WTC11 (cell line): ENCODE results near the gene WFDC9. TPM values are rescaled to one million over a fixed set of nuclear protein-coding genes. Genes with fewer than 3 reads are reported as not detected.
"Not testable (repeated sequence)": the region's sequence is repeated elsewhere in the genome, so short reads cannot be mapped to it uniquely, and the experiment has no call there.

Experiments
- ATAC-seq: fragments of 200-7000 bp; cut with Tn5 transposase; 2 replicates; pipeline ENCODE4 v1.10.0; 2021; ENCODE audit warnings: mild to moderate bottlenecking, moderate library complexity
- CTCF ChIA-PET: fragments of 300-600 bp; sonication (Branson Sonifier 250); formaldehyde crosslinking; loops from one replicate; lab custom pipeline; 2021; ENCODE audit warnings: antibody characterized with exemption; lab: Charles Lee
- POLR2A ChIA-PET: fragments of 350-600 bp; sonication (Branson Sonifier 250); formaldehyde crosslinking; loops from one replicate; lab custom pipeline; 2021; ENCODE audit warnings: antibody characterized with exemption; lab: Charles Lee
- DNase-seq: peaks from one replicate; pipeline ENCODE4 v3.0.0; 2021; ENCODE audit warnings: low spot score
- H3K27ac Mint-ChIP-seq: 2 replicates; pipeline ENCODE4 v1.8.0; 2021; ENCODE audit warnings: mixed read lengths
- H3K27me3 Mint-ChIP-seq: 2 replicates; pipeline ENCODE4 v1.8.0; 2021; ENCODE audit warnings: low read depth, mild to moderate bottlenecking, moderate library complexity, mixed read lengths
- H3K36me3 Mint-ChIP-seq: 2 replicates; pipeline ENCODE4 v1.8.0; 2021; ENCODE audit warnings: mixed read lengths
- H3K4me1 Mint-ChIP-seq: 2 replicates; pipeline ENCODE4 v1.8.0; 2022; ENCODE audit warnings: mixed read lengths
- H3K4me3 Mint-ChIP-seq: 2 replicates; pipeline ENCODE4 v1.8.0; 2021; ENCODE audit warnings: mild to moderate bottlenecking, moderate library complexity, mixed read lengths
- H3K9me3 Mint-ChIP-seq: 2 replicates; pipeline ENCODE4 v1.8.0; 2021; ENCODE audit warnings: mixed read lengths
- ATF1 ChIP-seq: sonication (generic); formaldehyde crosslinking; IDR thresholded peaks from 2 replicates; pipeline ENCODE4 v1.8.1; 2023; ENCODE audit warnings: mild to moderate bottlenecking, moderate library complexity, missing genetic modification reagents
- ELF4 ChIP-seq: sonication (generic); formaldehyde crosslinking; IDR thresholded peaks from 2 replicates; pipeline ENCODE4 v1.8.1; 2022; ENCODE audit warnings: low read depth, mild to moderate bottlenecking, moderate library complexity, missing genetic modification reagents
- ESRRA ChIP-seq: sonication (generic); formaldehyde crosslinking; IDR thresholded peaks from 2 replicates; pipeline ENCODE4 v1.8.1; 2022; ENCODE audit warnings: mild to moderate bottlenecking, missing genetic modification reagents, borderline replicate concordance
- HMGA2 ChIP-seq: fragments of 250-450 bp; sonication (Bioruptor Pico); IDR thresholded peaks from 2 replicates; pipeline ENCODE4 v1.4.0; 2021; ENCODE audit warnings: mild to moderate bottlenecking, moderate library complexity
- JUN ChIP-seq: sonication (generic); formaldehyde crosslinking; IDR thresholded peaks from 2 replicates; pipeline ENCODE4 v1.8.0; 2023; ENCODE audit warnings: mild to moderate bottlenecking, missing genetic modification reagents
- MXD4 ChIP-seq: fragments of 250-450 bp; sonication (Bioruptor Pico); IDR thresholded peaks from 2 replicates; pipeline ENCODE4 v1.8.0; 2021; ENCODE audit warnings: mild to moderate bottlenecking, moderate library complexity, borderline replicate concordance
- NR1H2 ChIP-seq: sonication (generic); formaldehyde crosslinking; IDR thresholded peaks from 2 replicates; pipeline ENCODE4 v1.9.0; 2021; ENCODE audit warnings: mild to moderate bottlenecking, moderate library complexity, missing genetic modification reagents
- RORB ChIP-seq: fragments of 250-450 bp; sonication (Bioruptor Pico); IDR thresholded peaks from 2 replicates; pipeline ENCODE4 v1.9.0; 2021; ENCODE audit warnings: mild to moderate bottlenecking
- SP1 ChIP-seq: sonication (generic); formaldehyde crosslinking; conservative IDR thresholded peaks from 2 replicates; pipeline ENCODE4 v1.8.1; 2022; ENCODE audit warnings: missing genetic modification reagents
- ZNF121 ChIP-seq: sonication (generic); formaldehyde crosslinking; IDR thresholded peaks from 2 replicates; pipeline ENCODE4 v1.8.0; 2023; ENCODE audit warnings: missing genetic modification reagents
- ZNF232 ChIP-seq: sonication (generic); formaldehyde crosslinking; IDR thresholded peaks from 2 replicates; pipeline ENCODE4 v1.8.0; 2022; ENCODE audit warnings: mild to moderate bottlenecking, missing genetic modification reagents
- ZNF317 ChIP-seq: sonication (generic); formaldehyde crosslinking; IDR thresholded peaks from 2 replicates; pipeline ENCODE4 v1.8.1; 2023; ENCODE audit warnings: low read depth, mild to moderate bottlenecking, moderate library complexity, missing genetic modification reagents, borderline replicate concordance
- ZNF671 ChIP-seq: fragments of 250-450 bp; sonication (Bioruptor Pico); IDR thresholded peaks from 2 replicates; pipeline ENCODE4 v1.8.0; 2021; ENCODE audit warnings: mild to moderate bottlenecking
- total RNA-seq: library from RNA; stranded (reverse); gene quantifications from 3 replicates; pipeline ENCODE4 v1.2.3, GENCODE V29; 2021
- TF ChIP-seq, protein P1 (sequence below): sonication (generic); formaldehyde crosslinking; conservative IDR thresholded peaks from 2 replicates; pipeline ENCODE4 v1.8.1; 2023; ENCODE audit warnings: mild to moderate bottlenecking, low read depth, missing genetic modification reagents, moderate library complexity
- TF ChIP-seq, protein P2 (sequence below): fragments of 250-450 bp; sonication (Bioruptor Pico); IDR thresholded peaks from 2 replicates; pipeline ENCODE4 v2.1.2; 2022; ENCODE audit warnings: mild to moderate bottlenecking, moderate library complexity
- TF ChIP-seq, protein P3 (sequence below): sonication (generic); formaldehyde crosslinking; IDR thresholded peaks from 2 replicates; pipeline ENCODE4 v1.8.1; 2023; ENCODE audit warnings: mild to moderate bottlenecking, missing genetic modification reagents
- TF ChIP-seq, protein P4 (sequence below): sonication (generic); formaldehyde crosslinking; IDR thresholded peaks from 2 replicates; pipeline ENCODE4 v1.8.1; 2022; ENCODE audit warnings: missing genetic modification reagents, borderline replicate concordance
- TF ChIP-seq, protein P5 (sequence below): sonication (generic); formaldehyde crosslinking; IDR thresholded peaks from 2 replicates; pipeline ENCODE4 v1.8.0; 2022; ENCODE audit warnings: missing genetic modification reagents
- TF ChIP-seq, protein P6 (sequence below): sonication (generic); formaldehyde crosslinking; IDR thresholded peaks from 2 replicates; pipeline ENCODE4 v1.8.1; 2022; ENCODE audit warnings: low read depth, missing genetic modification reagents, borderline replicate concordance
- TF ChIP-seq, protein P7 (sequence below): sonication (generic); formaldehyde crosslinking; IDR thresholded peaks from 2 replicates; pipeline ENCODE4 v1.8.1; 2022; ENCODE audit warnings: mild to moderate bottlenecking, missing genetic modification reagents, moderate library complexity, borderline replicate concordance

Gene WFDC9
- total RNA-seq, 1 experiment from 2014 or later, result not detected

DNA sequence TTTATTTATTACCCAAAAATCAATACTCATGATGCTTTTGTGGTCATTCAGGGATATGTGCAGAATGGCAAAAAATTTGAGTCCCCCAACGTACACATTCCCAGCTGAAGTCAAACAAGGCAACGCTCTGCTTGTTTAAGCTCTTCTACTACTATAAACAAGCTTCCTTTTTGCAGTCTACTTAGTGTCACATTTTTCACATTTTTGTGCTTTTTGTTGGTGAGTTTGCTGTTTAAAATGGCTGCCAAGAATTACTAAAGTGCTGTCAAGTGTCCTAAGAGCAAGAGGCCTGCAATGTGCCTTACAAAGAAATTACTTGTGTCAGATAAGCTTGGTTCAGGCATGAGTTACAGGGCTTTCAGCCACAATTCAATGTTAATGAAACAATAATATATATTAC is 54.1 kb downstream of the WFDC9 start:
- ATAC-seq (no peak), DNase-seq (no peak)
- ChIA-PET POLR2A (no interaction called here), CTCF (interaction anchor here (2.2 kb wide), 1 partner anchor 194 kb away, joined by 10 read pairs; no protein-coding TSS in a partner anchor)
- no peak overlapping the region for H3K4me3 Mint-ChIP-seq
- H3K9me3 Mint-ChIP-seq, result peaks cover 20% of the 10 kb centered on the region
- peaks cover 48% of the 10 kb centered on the region for H3K4me1 Mint-ChIP-seq
- no peak overlapping the region; the same call in 1 of the 2 replicates for H3K27ac Mint-ChIP-seq
- H3K36me3 Mint-ChIP-seq, result peaks cover 7% of the 10 kb centered on the region; the same call in 1 of the 2 replicates
- TF ChIP-seq, protein P1, sequence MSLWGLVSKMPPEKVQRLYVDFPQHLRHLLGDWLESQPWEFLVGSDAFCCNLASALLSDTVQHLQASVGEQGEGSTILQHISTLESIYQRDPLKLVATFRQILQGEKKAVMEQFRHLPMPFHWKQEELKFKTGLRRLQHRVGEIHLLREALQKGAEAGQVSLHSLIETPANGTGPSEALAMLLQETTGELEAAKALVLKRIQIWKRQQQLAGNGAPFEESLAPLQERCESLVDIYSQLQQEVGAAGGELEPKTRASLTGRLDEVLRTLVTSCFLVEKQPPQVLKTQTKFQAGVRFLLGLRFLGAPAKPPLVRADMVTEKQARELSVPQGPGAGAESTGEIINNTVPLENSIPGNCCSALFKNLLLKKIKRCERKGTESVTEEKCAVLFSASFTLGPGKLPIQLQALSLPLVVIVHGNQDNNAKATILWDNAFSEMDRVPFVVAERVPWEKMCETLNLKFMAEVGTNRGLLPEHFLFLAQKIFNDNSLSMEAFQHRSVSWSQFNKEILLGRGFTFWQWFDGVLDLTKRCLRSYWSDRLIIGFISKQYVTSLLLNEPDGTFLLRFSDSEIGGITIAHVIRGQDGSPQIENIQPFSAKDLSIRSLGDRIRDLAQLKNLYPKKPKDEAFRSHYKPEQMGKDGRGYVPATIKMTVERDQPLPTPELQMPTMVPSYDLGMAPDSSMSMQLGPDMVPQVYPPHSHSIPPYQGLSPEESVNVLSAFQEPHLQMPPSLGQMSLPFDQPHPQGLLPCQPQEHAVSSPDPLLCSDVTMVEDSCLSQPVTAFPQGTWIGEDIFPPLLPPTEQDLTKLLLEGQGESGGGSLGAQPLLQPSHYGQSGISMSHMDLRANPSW (CRISPR knock-in tag), result no peak
- TF ChIP-seq NR1H2 (CRISPR knock-in tag), result no peak
- TF ChIP-seq, protein P2, sequence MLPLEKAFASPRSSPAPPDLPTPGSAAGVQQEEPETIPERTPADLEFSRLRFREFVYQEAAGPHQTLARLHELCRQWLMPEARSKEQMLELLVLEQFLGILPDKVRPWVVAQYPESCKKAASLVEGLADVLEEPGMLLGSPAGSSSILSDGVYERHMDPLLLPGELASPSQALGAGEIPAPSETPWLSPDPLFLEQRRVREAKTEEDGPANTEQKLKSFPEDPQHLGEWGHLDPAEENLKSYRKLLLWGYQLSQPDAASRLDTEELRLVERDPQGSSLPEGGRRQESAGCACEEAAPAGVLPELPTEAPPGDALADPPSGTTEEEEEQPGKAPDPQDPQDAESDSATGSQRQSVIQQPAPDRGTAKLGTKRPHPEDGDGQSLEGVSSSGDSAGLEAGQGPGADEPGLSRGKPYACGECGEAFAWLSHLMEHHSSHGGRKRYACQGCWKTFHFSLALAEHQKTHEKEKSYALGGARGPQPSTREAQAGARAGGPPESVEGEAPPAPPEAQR, result no peak
- no peaks in the 10 kb centered on the region; the same call in 1 of the 2 replicates for H3K27me3 Mint-ChIP-seq

DNA sequence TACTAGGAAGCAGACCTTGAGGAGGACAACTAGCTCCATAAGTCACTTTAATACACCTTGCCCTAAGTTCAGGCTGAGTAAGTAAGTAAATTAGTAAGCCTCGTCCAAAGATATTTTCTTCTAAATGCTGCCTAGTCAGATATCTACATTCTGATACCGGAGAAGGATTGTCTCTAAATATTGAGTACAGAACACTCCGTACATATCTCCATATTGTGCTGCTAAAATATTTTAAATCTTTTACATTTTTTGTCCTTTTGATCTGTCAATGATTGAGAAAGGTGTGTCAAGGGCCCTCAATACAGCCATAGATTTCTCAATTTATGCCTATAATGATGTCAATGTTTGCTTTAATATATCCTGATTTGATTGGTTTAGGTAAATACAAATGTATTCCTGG is 55.2 kb downstream of the WFDC9 start:
- POLR2A ChIA-PET, result no interaction called here
- Mint-ChIP-seq H3K36me3 (peaks cover 7% of the 10 kb centered on the region; the same call in 1 of the 2 replicates), H3K27me3 (no peaks in the 10 kb centered on the region; the same call in 1 of the 2 replicates)
- TF ChIP-seq ATF1 (CRISPR knock-in tag) (no peak), HMGA2 (no peak), ZNF317 (CRISPR knock-in tag) (no peak), ZNF121 (CRISPR knock-in tag) (no peak), MXD4 (CRISPR knock-in tag) (no peak), ESRRA (CRISPR knock-in tag) (no peak), ELF4 (CRISPR knock-in tag) (no peak), ZNF232 (CRISPR knock-in tag) (no peak), ZNF671 (no peak), JUN (CRISPR knock-in tag) (no peak), SP1 (CRISPR knock-in tag) (no peak), RORB (CRISPR knock-in tag) (no peak)
- TF ChIP-seq, protein P3, sequence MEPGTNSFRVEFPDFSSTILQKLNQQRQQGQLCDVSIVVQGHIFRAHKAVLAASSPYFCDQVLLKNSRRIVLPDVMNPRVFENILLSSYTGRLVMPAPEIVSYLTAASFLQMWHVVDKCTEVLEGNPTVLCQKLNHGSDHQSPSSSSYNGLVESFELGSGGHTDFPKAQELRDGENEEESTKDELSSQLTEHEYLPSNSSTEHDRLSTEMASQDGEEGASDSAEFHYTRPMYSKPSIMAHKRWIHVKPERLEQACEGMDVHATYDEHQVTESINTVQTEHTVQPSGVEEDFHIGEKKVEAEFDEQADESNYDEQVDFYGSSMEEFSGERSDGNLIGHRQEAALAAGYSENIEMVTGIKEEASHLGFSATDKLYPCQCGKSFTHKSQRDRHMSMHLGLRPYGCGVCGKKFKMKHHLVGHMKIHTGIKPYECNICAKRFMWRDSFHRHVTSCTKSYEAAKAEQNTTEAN, result no peak
- TF ChIP-seq, protein P4, sequence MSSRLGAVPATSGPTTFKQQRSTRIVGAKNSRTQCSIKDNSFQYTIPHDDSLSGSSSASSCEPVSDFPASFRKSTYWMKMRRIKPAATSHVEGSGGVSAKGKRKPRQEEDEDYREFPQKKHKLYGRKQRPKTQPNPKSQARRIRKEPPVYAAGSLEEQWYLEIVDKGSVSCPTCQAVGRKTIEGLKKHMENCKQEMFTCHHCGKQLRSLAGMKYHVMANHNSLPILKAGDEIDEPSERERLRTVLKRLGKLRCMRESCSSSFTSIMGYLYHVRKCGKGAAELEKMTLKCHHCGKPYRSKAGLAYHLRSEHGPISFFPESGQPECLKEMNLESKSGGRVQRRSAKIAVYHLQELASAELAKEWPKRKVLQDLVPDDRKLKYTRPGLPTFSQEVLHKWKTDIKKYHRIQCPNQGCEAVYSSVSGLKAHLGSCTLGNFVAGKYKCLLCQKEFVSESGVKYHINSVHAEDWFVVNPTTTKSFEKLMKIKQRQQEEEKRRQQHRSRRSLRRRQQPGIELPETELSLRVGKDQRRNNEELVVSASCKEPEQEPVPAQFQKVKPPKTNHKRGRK (CRISPR knock-in tag), result no peak
- TF ChIP-seq, protein P5, sequence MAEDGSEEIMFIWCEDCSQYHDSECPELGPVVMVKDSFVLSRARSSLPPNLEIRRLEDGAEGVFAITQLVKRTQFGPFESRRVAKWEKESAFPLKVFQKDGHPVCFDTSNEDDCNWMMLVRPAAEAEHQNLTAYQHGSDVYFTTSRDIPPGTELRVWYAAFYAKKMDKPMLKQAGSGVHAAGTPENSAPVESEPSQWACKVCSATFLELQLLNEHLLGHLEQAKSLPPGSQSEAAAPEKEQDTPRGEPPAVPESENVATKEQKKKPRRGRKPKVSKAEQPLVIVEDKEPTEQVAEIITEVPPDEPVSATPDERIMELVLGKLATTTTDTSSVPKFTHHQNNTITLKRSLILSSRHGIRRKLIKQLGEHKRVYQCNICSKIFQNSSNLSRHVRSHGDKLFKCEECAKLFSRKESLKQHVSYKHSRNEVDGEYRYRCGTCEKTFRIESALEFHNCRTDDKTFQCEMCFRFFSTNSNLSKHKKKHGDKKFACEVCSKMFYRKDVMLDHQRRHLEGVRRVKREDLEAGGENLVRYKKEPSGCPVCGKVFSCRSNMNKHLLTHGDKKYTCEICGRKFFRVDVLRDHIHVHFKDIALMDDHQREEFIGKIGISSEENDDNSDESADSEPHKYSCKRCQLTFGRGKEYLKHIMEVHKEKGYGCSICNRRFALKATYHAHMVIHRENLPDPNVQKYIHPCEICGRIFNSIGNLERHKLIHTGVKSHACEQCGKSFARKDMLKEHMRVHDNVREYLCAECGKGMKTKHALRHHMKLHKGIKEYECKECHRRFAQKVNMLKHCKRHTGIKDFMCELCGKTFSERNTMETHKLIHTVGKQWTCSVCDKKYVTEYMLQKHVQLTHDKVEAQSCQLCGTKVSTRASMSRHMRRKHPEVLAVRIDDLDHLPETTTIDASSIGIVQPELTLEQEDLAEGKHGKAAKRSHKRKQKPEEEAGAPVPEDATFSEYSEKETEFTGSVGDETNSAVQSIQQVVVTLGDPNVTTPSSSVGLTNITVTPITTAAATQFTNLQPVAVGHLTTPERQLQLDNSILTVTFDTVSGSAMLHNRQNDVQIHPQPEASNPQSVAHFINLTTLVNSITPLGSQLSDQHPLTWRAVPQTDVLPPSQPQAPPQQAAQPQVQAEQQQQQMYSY (CRISPR knock-in tag), result no peak
- TF ChIP-seq, protein P6, sequence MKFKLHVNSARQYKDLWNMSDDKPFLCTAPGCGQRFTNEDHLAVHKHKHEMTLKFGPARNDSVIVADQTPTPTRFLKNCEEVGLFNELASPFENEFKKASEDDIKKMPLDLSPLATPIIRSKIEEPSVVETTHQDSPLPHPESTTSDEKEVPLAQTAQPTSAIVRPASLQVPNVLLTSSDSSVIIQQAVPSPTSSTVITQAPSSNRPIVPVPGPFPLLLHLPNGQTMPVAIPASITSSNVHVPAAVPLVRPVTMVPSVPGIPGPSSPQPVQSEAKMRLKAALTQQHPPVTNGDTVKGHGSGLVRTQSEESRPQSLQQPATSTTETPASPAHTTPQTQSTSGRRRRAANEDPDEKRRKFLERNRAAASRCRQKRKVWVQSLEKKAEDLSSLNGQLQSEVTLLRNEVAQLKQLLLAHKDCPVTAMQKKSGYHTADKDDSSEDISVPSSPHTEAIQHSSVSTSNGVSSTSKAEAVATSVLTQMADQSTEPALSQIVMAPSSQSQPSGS, result no peak
- TF ChIP-seq, protein P7, sequence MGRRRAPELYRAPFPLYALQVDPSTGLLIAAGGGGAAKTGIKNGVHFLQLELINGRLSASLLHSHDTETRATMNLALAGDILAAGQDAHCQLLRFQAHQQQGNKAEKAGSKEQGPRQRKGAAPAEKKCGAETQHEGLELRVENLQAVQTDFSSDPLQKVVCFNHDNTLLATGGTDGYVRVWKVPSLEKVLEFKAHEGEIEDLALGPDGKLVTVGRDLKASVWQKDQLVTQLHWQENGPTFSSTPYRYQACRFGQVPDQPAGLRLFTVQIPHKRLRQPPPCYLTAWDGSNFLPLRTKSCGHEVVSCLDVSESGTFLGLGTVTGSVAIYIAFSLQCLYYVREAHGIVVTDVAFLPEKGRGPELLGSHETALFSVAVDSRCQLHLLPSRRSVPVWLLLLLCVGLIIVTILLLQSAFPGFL (CRISPR knock-in tag), result no peak
- TF ChIP-seq, all 79 proteins: peak for 0
- ATAC-seq (no peak), DNase-seq (no peak)
- H3K9me3 Mint-ChIP-seq, result peaks cover 20% of the 10 kb centered on the region
- no peak overlapping the region for H3K4me3 Mint-ChIP-seq
- H3K4me1 Mint-ChIP-seq, result peaks cover 40% of the 10 kb centered on the region
- CTCF ChIA-PET, result interaction anchor here (1.1 to 1.3 kb wide), 2 partner anchors 54 to 195 kb away, joined by 3 to 9 read pairs; partner anchors contain the start of gene WFDC10A
- H3K27ac Mint-ChIP-seq, result no peak overlapping the region

DNA sequence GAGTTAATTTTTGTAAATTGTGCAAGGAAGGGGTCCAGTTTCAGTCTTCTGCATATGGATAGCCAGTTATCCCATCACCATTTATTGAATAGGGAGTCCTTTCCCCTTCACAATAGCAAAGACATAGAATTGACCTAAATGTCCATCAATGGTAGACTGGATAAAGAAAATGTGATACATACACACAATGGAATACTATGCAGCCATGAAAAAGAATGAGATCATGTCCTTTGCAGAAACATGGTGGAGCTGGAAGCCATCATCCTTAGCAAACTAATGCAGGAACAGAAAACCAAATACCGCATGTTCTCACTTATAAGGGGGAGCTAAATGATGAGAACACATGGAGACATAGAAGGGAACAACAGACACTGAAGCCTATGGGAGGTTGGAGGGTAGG is 61.4 kb downstream of the WFDC9 start:
- DNase-seq, H3K4me1 Mint-ChIP-seq, POLR2A ChIA-PET, CTCF ChIA-PET, ATAC-seq, H3K4me3 Mint-ChIP-seq, H3K27ac Mint-ChIP-seq, H3K27me3 Mint-ChIP-seq: not testable (repeated sequence)
- peaks cover 10% of the 10 kb centered on the region for H3K36me3 Mint-ChIP-seq
- peaks cover 21% of the 10 kb centered on the region for H3K9me3 Mint-ChIP-seq
